ENCODE data around the gene OLFML2A. TPM values are rescaled to one million over a fixed set of nuclear protein-coding genes. Genes with fewer than 3 reads are reported as not detected.
A peak's percentile ranks its signal among the peaks of the same experiment; 100 is the strongest.

Gene OLFML2A
- total RNA-seq, 1 donor = 29.7 TPM

GRCh38 chr9:124788542-124789217 lies 11.7 kb downstream of the OLFML2A start:
- H3K27ac ChIP-seq (ENCODE audit: low read depth, low read length) = no peak overlapping the region
- H3K4me1 ChIP-seq (ENCODE audit: insufficient read depth, low read length) = peaks cover 3% of the 10 kb centered on the region
- H3K4me2 ChIP-seq (ENCODE audit: insufficient read depth, low read length) = no peak overlapping the region
- H2AFZ ChIP-seq (ENCODE audit: low read length) = no peak overlapping the region
- no peaks in the 10 kb centered on the region for H3K9me3 ChIP-seq (ENCODE audit: low read depth, low read length)
- H3K79me2 ChIP-seq (ENCODE audit: insufficient read depth, low read length) = no peaks in the 10 kb centered on the region
- H3K27me3 ChIP-seq (ENCODE audit: insufficient read depth, low read length) = no peaks in the 10 kb centered on the region
- TF ChIP-seq CTCF (IDR thresholded peaks at IDR 0.05; ENCODE audit: extremely low read depth, low read depth, low read length) = no peak
- H3K36me3 ChIP-seq (ENCODE audit: insufficient read depth, low read length) = no peaks in the 10 kb centered on the region
- no peaks in the 10 kb centered on the region for H4K20me1 ChIP-seq (ENCODE audit: insufficient read depth, low read length)
- no peak overlapping the region for H3K4me3 ChIP-seq (ENCODE audit: insufficient read depth, low read length)
- no peak for DNase-seq (ENCODE audit: insufficient read length, low spot score, missing footprints)

- H3K36me3 ChIP-seq (ENCODE audit: insufficient read depth, low read length) = no peaks in the 10 kb centered on the region
- DNase-seq (ENCODE audit: insufficient read length, low spot score, missing footprints) = peak; percentile 72
- no peak overlapping the region for H3K4me3 ChIP-seq (ENCODE audit: insufficient read depth, low read length)
- no peaks in the 10 kb centered on the region for H3K9me3 ChIP-seq (ENCODE audit: low read depth, low read length)
- H2AFZ ChIP-seq (ENCODE audit: low read length) = no peak overlapping the region
- no peak overlapping the region for H3K4me2 ChIP-seq (ENCODE audit: insufficient read depth, low read length)
- no peak overlapping the region for H3K27ac ChIP-seq (ENCODE audit: low read depth, low read length)
- H3K27me3 ChIP-seq (ENCODE audit: insufficient read depth, low read length) = no peaks in the 10 kb centered on the region
- TF ChIP-seq CTCF (IDR thresholded peaks at IDR 0.05; ENCODE audit: extremely low read depth, low read depth, low read length) = no peak
- H3K79me2 ChIP-seq (ENCODE audit: insufficient read depth, low read length) = no peaks in the 10 kb centered on the region
- peaks cover 2% of the 10 kb centered on the region for H3K4me1 ChIP-seq (ENCODE audit: insufficient read depth, low read length)
- no peaks in the 10 kb centered on the region for H4K20me1 ChIP-seq (ENCODE audit: insufficient read depth, low read length)
Measured at GRCh38 chr9:124789531-124789930, 12.6 kb downstream of the OLFML2A start.

- Histone ChIP-seq H3K27ac (ENCODE audit: low read depth, low read length) (no peak overlapping the region), H3K4me1 (ENCODE audit: insufficient read depth, low read length) (no peaks in the 10 kb centered on the region), H3K27me3 (ENCODE audit: insufficient read depth, low read length) (no peaks in the 10 kb centered on the region), H3K9me3 (ENCODE audit: low read depth, low read length) (no peaks in the 10 kb centered on the region), H3K36me3 (ENCODE audit: insufficient read depth, low read length) (no peaks in the 10 kb centered on the region), H4K20me1 (ENCODE audit: insufficient read depth, low read length) (no peaks in the 10 kb centered on the region), H3K4me3 (ENCODE audit: insufficient read depth, low read length) (no peak overlapping the region), H3K4me2 (ENCODE audit: insufficient read depth, low read length) (no peak overlapping the region), H3K79me2 (ENCODE audit: insufficient read depth, low read length) (no peaks in the 10 kb centered on the region), H2AFZ (ENCODE audit: low read length) (no peak overlapping the region)
- DNase-seq (ENCODE audit: insufficient read length, low spot score, missing footprints) = no peak
- TF ChIP-seq CTCF (IDR thresholded peaks at IDR 0.05; ENCODE audit: extremely low read depth, low read depth, low read length) = no peak
Measured at GRCh38 chr9:124790301-124790700, 13.4 kb downstream of the OLFML2A start.

- H3K9me3 ChIP-seq (ENCODE audit: low read depth, low read length) = no peaks in the 10 kb centered on the region
- TF ChIP-seq CTCF (IDR thresholded peaks at IDR 0.05; ENCODE audit: extremely low read depth, low read depth, low read length) = no peak
- H4K20me1 ChIP-seq (ENCODE audit: insufficient read depth, low read length) = no peaks in the 10 kb centered on the region
- no peaks in the 10 kb centered on the region for H3K27me3 ChIP-seq (ENCODE audit: insufficient read depth, low read length)
- no peaks in the 10 kb centered on the region for H3K4me1 ChIP-seq (ENCODE audit: insufficient read depth, low read length)
- no peaks in the 10 kb centered on the region for H3K79me2 ChIP-seq (ENCODE audit: insufficient read depth, low read length)
- H3K4me3 ChIP-seq (ENCODE audit: insufficient read depth, low read length) = no peak overlapping the region
- no peak overlapping the region for H3K27ac ChIP-seq (ENCODE audit: low read depth, low read length)
- H3K36me3 ChIP-seq (ENCODE audit: insufficient read depth, low read length) = no peaks in the 10 kb centered on the region
- no peak overlapping the region for H2AFZ ChIP-seq (ENCODE audit: low read length)
- DNase-seq (ENCODE audit: insufficient read length, low spot score, missing footprints) = no peak
- no peak overlapping the region for H3K4me2 ChIP-seq (ENCODE audit: insufficient read depth, low read length)
Measured at GRCh38 chr9:124790801-124791505, 14.0 kb downstream of the OLFML2A start.
